NCI-H187 (cell line): Measurements from ENCODE around the gene C16orf89.

Experiments used
- DNase-seq, 2 experiments: peaks; one replicate each; lab custom pipeline; 2025; lab: John Stamatoyannopoulos, UW

C16orf89 gene

GRCh38 chr16:5003828-5004227 lies 61.9 kb downstream of the C16orf89 start:
- no peak for DNase-seq

- no peak for DNase-seq
These were observed 62.5 kb downstream of the C16orf89 start for GRCh38 chr16:5003211-5003610.

- DNase-seq: no peak
These were observed 63.0 kb downstream of the C16orf89 start for GRCh38 chr16:5002699-5003143.

GRCh38 chr16:5001986-5002385 lies 63.8 kb downstream of the C16orf89 start:
- no peak for DNase-seq

- DNase-seq: no peak
These were observed 64.2 kb downstream of the C16orf89 start for GRCh38 chr16:5001571-5001970.

- DNase-seq: no peak
These were observed 65.2 kb downstream of the C16orf89 start for GRCh38 chr16:5000573-5001001.

GRCh38 chr16:4994719-4995434 lies 70.9 kb downstream of the C16orf89 start:
- DNase-seq: no peak
